ENCODE measurements around the gene PIGA.
"Not testable (repeated sequence)": the region's sequence is repeated elsewhere in the genome, so short reads cannot be mapped to it uniquely, and the experiment has no call there.

Gene PIGA

DNA sequence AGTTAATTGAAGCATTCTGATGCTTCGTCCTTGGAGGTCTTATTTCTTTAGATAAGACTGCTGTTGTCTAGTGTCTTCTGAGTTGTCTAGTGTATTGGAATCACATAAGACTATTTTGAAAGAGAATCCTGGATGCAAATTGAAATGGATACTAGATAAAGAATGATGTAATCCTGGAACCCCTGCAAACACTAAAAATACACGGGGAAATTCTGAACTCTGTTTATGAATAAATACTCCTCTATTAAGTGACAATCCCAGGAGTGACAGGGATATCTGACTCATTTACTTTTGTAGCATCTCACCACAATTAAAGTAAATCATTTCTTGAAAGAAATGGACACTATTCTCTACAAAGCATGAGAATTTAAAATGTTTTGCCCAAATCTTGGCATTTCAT, 20.9 kb downstream of the PIGA start:
- no peak overlapping the region for H3K27ac ChIP-seq
- no peak for DNase-seq (ENCODE audit: low spot score)
- TF ChIP-seq, protein P1, sequence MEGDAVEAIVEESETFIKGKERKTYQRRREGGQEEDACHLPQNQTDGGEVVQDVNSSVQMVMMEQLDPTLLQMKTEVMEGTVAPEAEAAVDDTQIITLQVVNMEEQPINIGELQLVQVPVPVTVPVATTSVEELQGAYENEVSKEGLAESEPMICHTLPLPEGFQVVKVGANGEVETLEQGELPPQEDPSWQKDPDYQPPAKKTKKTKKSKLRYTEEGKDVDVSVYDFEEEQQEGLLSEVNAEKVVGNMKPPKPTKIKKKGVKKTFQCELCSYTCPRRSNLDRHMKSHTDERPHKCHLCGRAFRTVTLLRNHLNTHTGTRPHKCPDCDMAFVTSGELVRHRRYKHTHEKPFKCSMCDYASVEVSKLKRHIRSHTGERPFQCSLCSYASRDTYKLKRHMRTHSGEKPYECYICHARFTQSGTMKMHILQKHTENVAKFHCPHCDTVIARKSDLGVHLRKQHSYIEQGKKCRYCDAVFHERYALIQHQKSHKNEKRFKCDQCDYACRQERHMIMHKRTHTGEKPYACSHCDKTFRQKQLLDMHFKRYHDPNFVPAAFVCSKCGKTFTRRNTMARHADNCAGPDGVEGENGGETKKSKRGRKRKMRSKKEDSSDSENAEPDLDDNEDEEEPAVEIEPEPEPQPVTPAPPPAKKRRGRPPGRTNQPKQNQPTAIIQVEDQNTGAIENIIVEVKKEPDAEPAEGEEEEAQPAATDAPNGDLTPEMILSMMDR (conservative IDR thresholded peaks at IDR 0.05; ENCODE audit: low read depth): no peak
- ChIA-PET POLR2A (ENCODE audit: low non-redundant PET) (no interaction called here), CTCF (no interaction called here)

GRCh38 chrX:15311119-15311518, 24.2 kb downstream of the PIGA start:
- TF ChIP-seq, protein P1 (conservative IDR thresholded peaks at IDR 0.05; ENCODE audit: low read depth): no peak
- CTCF ChIA-PET: interaction anchor here (0.6 kb wide), 1 partner anchor 29 kb away, joined by 3 read pairs; no protein-coding TSS in a partner anchor
- no peak overlapping the region for H3K27ac ChIP-seq
- POLR2A ChIA-PET (ENCODE audit: low non-redundant PET): no interaction called here
- DNase-seq (ENCODE audit: low spot score): no peak

DNA sequence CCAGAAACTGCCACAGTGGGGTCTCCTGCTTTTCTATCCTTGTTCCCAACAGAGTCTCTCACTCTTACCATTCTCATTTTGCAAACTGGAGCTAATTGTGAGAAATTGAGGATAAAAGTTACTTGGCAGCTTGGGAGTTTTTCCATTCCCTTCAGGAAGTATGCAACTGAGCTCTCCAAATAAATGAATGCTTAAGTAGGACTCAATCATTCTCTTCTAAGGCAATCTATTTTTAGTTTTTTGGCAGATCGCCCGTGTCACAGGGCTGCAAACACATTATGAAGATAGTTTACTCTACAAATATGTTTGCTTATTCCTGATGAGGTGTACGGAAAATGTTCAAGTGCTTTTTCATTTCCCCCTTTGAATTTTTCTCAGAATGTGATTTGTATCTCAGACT, 25.2 kb downstream of the PIGA start:
- ChIA-PET CTCF (interaction anchor here (0.5 kb wide), 1 partner anchor 83 kb away, joined by 5 read pairs; no protein-coding TSS in a partner anchor), POLR2A (ENCODE audit: low non-redundant PET) (no interaction called here)
- no peak overlapping the region for H3K27ac ChIP-seq
- TF ChIP-seq, protein P1 (conservative IDR thresholded peaks at IDR 0.05; ENCODE audit: low read depth): no peak
- DNase-seq (ENCODE audit: low spot score): no peak

GRCh38 chrX:15305899-15306298, 29.4 kb downstream of the PIGA start:
- POLR2A ChIA-PET (ENCODE audit: low non-redundant PET); DNase-seq (ENCODE audit: low spot score); H3K27ac ChIP-seq: not testable (repeated sequence)
- CTCF ChIA-PET: interaction anchor here (0.8 kb wide), 1 partner anchor 11 kb away, joined by 3 read pairs; no protein-coding TSS in a partner anchor

DNA sequence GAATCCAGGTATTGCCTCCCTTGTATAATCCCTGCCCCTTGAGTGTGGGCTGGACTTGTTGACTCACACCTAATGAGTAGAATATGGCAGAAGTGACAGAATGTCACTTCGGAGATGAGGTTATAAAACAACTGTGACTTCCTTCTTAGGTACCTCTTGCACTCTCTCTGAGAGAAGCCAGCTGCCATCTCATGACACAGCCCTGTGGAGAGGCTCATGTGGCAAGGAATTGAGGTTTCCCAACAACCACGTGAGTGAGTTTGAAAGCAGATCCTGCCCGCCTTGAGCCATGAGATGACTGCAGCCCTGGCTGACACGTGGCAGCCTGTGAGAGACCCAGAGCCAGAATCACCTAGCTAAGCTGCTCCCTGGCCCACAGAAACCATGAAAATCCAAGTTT, 33.4 kb downstream of the PIGA start:
- no peak for DNase-seq (ENCODE audit: low spot score)
- POLR2A ChIA-PET (ENCODE audit: low non-redundant PET): no interaction called here
- CTCF ChIA-PET: no interaction called here
- H3K27ac ChIP-seq: no peak overlapping the region
- TF ChIP-seq, protein P1 (conservative IDR thresholded peaks at IDR 0.05; ENCODE audit: low read depth): no peak

GRCh38 chrX:15299941-15300851, 35.1 kb downstream of the PIGA start:
- POLR2A ChIA-PET (ENCODE audit: low non-redundant PET): no interaction called here

More at GRCh38 chrX:15299941-15300851, 35.1 kb downstream of the PIGA start:
- TF ChIP-seq, protein P1 (conservative IDR thresholded peaks at IDR 0.05; ENCODE audit: low read depth): 0 out of 2 replicates have a peak, but pooled peaks have one; percentile 35
- no peak overlapping the region for H3K27ac ChIP-seq
- DNase-seq (ENCODE audit: low spot score): peak; percentile 7
- CTCF ChIA-PET: interaction anchor here (0.6 to 1.4 kb wide), 3 partner anchors 13 to 222 kb away, joined by 3 to 7 read pairs (median 4); no protein-coding TSS in a partner anchor

All from RWPE1 (cell line).